ENCODE measurements around the gene EFNB1. TPM values are rescaled to one million over a fixed set of nuclear protein-coding genes. Genes with fewer than 3 reads are reported as not detected.

Gene EFNB1
- total RNA-seq, 4 donors from 2014 or later: 37.1 to 94.2 (median 37.7) TPM

- no peak for TF ChIP-seq CTCF (IDR thresholded peaks at IDR 0.05; ENCODE audit: low read depth)
These were observed 2.7 kb downstream of the EFNB1 start for GRCh38 chrX:68831405-68832100.

- TF ChIP-seq CTCF (IDR thresholded peaks at IDR 0.05; ENCODE audit: low read depth): no peak
These were observed 3.2 kb downstream of the EFNB1 start for GRCh38 chrX:68832101-68832416.

- no peak for TF ChIP-seq CTCF (IDR thresholded peaks at IDR 0.05; ENCODE audit: low read depth)
These were observed 4.0 kb downstream of the EFNB1 start for GRCh38 chrX:68832516-68833447.

GRCh38 chrX:68833448-68833805 is 4.6 kb downstream of the EFNB1 start:
- no peak for TF ChIP-seq CTCF (IDR thresholded peaks at IDR 0.05; ENCODE audit: low read depth)

- TF ChIP-seq CTCF (IDR thresholded peaks at IDR 0.05; ENCODE audit: low read depth): no peak
These were observed 5.1 kb downstream of the EFNB1 start for GRCh38 chrX:68833855-68834331.

- TF ChIP-seq CTCF (IDR thresholded peaks at IDR 0.05; ENCODE audit: low read depth): no peak
These were observed 5.7 kb downstream of the EFNB1 start for GRCh38 chrX:68834371-68835103.

GRCh38 chrX:68835104-68835442 is 6.3 kb downstream of the EFNB1 start:
- no peak for TF ChIP-seq CTCF (IDR thresholded peaks at IDR 0.05; ENCODE audit: low read depth)

All from subcutaneous adipose tissue (tissue), 4 donors.